ENCODE results near the gene FAM209A. TPM values are rescaled to one million over a fixed set of nuclear protein-coding genes. Genes with fewer than 3 reads are reported as not detected.

The FAM209A gene, protein sequence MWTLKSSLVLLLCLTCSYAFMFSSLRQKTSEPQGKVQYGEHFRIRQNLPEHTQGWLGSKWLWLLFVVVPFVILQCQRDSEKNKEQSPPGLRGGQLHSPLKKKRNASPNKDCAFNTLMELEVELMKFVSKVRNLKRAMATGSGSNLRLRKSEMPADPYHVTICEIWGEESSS
- total RNA-seq, result not detected in 2 replicates

DNA sequence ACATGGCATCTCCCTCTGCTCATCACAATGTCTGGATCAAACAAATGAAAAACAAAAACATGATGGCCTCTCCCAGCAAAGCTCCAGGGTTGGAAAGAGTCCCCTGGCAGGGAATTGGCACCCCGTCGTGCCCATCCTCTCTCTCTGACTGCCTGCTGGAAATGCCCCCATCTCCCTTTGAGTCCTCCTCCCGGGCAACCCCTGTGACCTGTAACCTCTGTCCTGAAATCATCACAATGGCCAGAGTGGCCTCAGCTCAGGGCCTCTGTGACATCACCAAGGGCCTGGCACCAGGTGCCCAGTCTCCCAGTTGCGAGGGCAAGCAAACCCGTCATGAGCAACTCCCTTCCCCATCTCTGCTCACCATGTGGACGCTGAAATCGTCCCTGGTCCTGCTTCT, at the start of gene FAM209A:
Gene FAM209A, plus strand, starts transcription at position 301 of the 400 bp plus-strand sequence. Its CDS starts 65 bp downstream, at position 366.

DNA sequence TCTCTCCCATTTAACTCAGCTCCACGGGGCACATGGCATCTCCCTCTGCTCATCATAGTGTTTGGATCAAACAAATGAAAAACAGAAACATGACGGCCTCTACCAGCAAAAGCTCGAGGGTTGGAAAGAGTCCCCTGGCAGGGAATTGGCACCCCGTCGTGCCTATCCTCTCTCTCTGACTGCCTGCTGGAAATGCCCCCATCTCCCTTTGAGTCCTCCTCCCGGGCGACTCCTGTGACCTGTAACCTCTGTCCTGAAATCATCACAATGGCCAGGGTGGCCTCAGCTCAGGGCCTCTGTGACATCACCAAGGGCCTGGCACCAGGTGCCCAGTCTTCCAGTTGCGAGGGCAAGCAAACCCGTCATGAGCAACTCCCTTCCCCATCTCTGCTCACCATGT, 8.4 kb downstream of the FAM209A start, which contains the start of gene FAM209B:
Gene FAM209B, plus strand, starts transcription at position 301 of the 400 bp plus-strand sequence. Its CDS starts 96 bp downstream, at position 397.

Other genes starting within 250 kb of the FAM209A start
- 52.0 and 57.9 TPM in 2 replicates for gene FAM210B, start 165.8 kb upstream of the FAM209A start, total RNA-seq
- gene AURKA, start 132.5 kb upstream of the FAM209A start, total RNA-seq, result 3.2 and 3.8 TPM in 2 replicates
- 20.7 and 26.0 TPM in 2 replicates for gene CSTF1, start 132.1 kb upstream of the FAM209A start, total RNA-seq
- 1.4 and 19.1 TPM in 2 replicates for gene CASS4, start 112.5 kb upstream of the FAM209A start, total RNA-seq
- gene RTF2, start 56.1 kb upstream of the FAM209A start, total RNA-seq, result 54.7 and 62.8 TPM in 2 replicates
- gene FAM209B, start 8.5 kb downstream of the FAM209A start, total RNA-seq, result not detected in 2 replicates
- not detected in 2 replicates for gene TFAP2C, start 104.6 kb downstream of the FAM209A start, total RNA-seq